Retinal pigment epithelial cell (primary cell): ENCODE results near the gene CRYGN.

ENCODE experiments used
- DNase-seq: peaks from one replicate; pipeline ENCODE4 v3.0.0-alpha.2; 2010; ENCODE audit warnings: low read depth
- H3K4me3 ChIP-seq: 2 replicates; pipeline ENCODE4 v1.5.1; 2011; ENCODE audit warnings: mild to moderate bottlenecking, low read length, control low read depth, moderate library complexity
- TF ChIP-seq, protein P1 (sequence below): conservative IDR thresholded peaks from 2 replicates; pipeline ENCODE4 v1.5.1; 2011; ENCODE audit warnings: low read depth, low read length, control low read depth, inconsistent platforms

CRYGN gene

DNA sequence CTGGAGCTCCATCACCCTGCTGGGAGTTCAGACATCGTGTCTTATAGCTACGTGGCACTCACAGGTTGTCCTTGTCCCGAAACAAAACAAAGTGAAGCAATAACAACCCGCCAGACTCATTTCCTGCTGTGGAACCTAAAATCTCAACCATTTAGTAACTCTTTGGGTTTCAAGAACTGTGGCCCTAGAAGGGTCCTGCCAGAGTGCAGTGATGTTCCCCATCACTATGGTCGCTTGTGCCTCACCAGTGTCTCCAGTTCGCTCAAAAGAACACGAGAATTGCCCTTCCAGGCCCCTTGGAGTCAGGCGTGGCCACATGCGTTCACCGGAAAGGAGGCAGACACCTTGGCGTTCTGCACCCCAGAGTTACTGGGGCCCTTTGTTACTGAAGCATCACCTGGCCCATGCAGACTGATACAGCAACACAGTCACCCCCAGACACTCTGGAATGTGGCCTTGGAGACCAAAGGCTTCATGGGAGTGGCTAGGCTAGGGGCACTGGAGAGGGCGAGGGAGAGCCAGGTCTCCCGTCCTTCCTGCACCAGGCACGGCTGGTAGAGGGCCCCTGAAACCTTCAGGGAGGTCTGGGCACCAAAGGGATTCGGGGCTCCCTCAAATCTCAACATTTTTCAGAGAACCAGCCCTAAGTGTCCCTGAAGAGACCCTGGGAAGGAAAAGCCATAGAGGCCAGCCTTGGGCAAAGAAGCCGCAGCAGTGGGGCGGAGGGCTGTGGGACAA is 908 bp downstream of the CRYGN start:
- H3K4me3 ChIP-seq: peak overlapping the region; percentile 45
- no peak for DNase-seq
- TF ChIP-seq, protein P1, sequence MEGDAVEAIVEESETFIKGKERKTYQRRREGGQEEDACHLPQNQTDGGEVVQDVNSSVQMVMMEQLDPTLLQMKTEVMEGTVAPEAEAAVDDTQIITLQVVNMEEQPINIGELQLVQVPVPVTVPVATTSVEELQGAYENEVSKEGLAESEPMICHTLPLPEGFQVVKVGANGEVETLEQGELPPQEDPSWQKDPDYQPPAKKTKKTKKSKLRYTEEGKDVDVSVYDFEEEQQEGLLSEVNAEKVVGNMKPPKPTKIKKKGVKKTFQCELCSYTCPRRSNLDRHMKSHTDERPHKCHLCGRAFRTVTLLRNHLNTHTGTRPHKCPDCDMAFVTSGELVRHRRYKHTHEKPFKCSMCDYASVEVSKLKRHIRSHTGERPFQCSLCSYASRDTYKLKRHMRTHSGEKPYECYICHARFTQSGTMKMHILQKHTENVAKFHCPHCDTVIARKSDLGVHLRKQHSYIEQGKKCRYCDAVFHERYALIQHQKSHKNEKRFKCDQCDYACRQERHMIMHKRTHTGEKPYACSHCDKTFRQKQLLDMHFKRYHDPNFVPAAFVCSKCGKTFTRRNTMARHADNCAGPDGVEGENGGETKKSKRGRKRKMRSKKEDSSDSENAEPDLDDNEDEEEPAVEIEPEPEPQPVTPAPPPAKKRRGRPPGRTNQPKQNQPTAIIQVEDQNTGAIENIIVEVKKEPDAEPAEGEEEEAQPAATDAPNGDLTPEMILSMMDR: no peak

DNA sequence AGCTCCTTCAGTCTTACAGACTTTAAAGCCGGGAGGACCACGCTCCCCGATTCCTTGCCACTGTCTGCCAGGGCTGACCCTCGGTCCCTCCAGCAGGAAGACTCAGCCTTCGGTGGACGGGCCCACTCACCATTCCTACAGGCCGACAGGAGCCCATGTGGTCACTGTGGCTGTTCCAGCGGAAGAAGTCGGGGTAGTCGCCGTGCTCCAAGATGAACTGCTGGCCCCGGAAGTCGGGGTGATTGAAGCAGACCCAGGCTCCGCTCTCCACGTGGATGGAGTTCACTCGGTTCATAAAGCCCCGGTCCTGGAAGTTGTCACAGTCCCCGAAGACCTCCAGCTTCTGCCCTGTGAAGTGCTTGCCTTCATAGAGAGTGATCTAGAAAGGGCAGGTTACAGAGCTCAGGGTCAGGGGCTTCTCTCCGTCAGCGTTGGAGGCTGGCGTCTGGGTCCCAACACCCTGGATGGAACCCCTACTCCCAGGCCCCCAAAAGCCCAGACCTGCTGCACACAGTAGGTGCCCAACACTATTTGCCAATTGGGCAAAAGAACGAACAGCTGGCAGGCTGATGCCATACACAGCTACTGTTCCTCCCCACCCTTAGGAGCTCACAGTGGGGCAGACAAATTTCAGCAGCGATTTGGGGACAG is 1.9 kb downstream of the CRYGN start:
- TF ChIP-seq, protein P1: no peak
- no peak for DNase-seq
- no peak overlapping the region for H3K4me3 ChIP-seq

DNA sequence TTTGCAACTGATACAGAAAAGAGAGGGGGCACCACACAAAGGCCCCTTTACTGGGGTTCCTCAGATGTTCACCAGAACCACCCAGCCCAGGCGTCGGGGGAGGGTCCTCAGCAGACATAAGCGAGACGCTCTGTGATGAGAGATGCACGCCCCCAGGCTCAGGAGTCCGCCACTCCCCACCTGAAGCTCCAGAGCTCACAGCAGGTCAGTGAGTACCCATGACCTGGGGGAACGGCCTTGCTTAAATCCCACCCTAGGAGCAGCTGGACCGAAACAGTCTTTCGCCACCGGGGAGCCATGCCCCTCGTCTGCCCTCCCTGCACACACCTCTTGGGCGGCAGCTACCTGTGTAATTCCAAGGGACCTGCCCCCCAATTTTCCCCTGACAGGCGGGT is 2.8 kb downstream of the CRYGN start:
- no peak for DNase-seq
- no peak overlapping the region for H3K4me3 ChIP-seq
- TF ChIP-seq, protein P1: no peak

DNA sequence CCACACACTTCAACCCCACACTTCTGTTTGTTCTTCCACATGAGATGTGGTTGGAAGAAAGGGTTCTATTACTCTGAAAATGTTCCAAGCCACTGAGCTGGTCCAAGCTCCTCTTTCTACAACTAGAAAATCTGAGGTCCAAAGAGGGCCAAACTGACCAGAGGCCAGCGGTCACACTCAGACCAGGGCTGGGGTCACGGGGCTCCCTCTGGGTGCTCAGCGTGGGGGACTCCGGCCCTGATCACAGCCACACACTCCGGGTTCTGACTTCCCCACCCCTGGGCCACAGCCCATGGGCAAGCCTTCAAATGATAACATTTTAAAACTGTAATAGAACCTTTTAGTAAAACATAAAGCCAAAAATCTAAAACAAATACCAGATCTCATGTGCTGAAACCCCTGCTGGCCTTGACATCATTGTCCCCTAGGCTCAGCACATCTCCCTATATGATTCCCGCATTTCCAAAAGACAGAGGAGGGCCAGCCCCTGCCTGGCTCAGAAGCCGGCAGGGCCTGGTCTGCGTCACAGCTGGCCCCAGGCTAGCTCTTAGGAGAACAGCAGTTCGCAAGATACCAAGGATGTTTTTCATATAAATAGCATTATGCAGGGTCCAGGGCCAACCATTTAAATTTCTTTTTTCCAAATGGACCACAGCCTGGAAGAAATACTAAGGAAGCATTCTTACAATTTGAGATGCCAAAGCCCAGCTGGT is 3.3 kb downstream of the CRYGN start:
- no peak for DNase-seq
- no peak overlapping the region for H3K4me3 ChIP-seq
- TF ChIP-seq, protein P1: no peak

DNA sequence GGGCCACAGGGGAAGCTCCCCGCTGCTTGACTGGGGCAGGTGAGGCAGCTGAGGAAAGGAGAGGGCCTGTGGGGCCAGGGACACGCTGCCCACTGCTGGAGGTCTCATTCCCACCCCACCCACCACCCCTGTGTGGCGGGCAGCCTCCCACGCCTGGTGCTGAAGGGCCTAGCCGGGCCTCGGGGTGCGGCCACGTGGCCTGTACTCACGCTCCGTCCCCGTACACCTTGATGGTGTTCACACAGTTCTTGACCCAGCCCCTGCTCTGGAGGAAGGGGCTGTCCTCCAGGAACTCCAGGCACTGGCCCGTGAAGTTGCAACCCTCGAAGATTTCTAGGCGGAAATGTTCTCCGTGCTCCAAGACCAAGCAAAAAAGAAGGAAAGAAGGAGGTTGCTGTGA is 4.0 kb downstream of the CRYGN start:
- no peak for DNase-seq
- TF ChIP-seq, protein P1: no peak
- H3K4me3 ChIP-seq: no peak overlapping the region

DNA sequence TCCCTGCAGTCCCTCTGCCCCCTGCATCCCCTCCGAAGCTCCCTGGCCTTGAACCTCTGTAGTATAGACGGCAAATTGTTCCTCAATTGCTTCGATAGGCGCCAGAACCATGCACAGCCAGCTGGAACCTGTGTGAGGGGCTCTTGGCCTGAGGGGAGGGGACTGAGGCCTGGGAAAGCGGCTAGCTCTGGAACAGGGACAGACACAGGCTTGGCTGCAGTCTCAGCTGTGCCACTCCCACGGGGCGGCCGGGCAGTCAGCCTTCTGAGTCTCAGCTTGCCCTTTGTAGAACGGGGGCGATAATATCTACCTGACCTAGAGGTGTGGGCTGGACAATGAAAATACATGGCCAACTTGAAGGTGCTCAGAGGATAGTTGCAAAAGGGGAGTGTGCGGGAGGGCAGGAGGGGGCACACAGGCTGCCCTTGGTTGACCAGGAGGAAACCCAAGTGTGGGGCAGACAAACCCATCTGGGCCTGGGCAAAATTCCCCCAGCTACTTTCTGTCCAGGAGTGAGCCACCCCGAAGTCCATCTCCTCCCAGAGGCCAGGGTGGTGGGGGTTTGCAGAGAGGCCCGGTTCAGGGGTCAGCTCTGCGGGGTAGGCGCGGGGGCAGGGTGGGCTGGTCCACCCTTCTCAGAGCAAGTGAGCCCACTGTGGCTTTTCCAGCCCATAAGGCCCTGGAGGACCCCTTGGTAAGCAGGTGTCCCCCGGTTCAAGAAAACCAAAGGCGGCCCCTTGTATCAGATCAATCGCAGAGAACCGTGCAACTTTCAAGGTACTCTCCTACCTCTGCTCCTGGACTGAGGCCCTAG is 4.6 kb downstream of the CRYGN start:
- no peak overlapping the region for H3K4me3 ChIP-seq
- TF ChIP-seq, protein P1: no peak
- no peak for DNase-seq
